WTC11 (cell line): ENCODE data around the gene BGN. TPM values are rescaled to one million over a fixed set of nuclear protein-coding genes. Genes with fewer than 3 reads are reported as not detected.

Experiments
- ATAC-seq: fragments of 200-7000 bp; cut with Tn5 transposase; 2 replicates; pipeline ENCODE4 v1.10.0; 2021; ENCODE audit warnings: mild to moderate bottlenecking, moderate library complexity
- CTCF ChIA-PET: fragments of 300-600 bp; sonication (Branson Sonifier 250); formaldehyde crosslinking; loops from one replicate; lab custom pipeline; 2021; ENCODE audit warnings: antibody characterized with exemption; lab: Charles Lee
- POLR2A ChIA-PET: fragments of 350-600 bp; sonication (Branson Sonifier 250); formaldehyde crosslinking; loops from one replicate; lab custom pipeline; 2021; ENCODE audit warnings: antibody characterized with exemption; lab: Charles Lee
- DNase-seq: peaks from one replicate; pipeline ENCODE4 v3.0.0; 2021; ENCODE audit warnings: low spot score
- H3K27ac Mint-ChIP-seq: 2 replicates; pipeline ENCODE4 v1.8.0; 2021; ENCODE audit warnings: mixed read lengths
- H3K27me3 Mint-ChIP-seq: 2 replicates; pipeline ENCODE4 v1.8.0; 2021; ENCODE audit warnings: low read depth, mild to moderate bottlenecking, moderate library complexity, mixed read lengths
- H3K36me3 Mint-ChIP-seq: 2 replicates; pipeline ENCODE4 v1.8.0; 2021; ENCODE audit warnings: mixed read lengths
- H3K4me1 Mint-ChIP-seq: 2 replicates; pipeline ENCODE4 v1.8.0; 2022; ENCODE audit warnings: mixed read lengths
- H3K4me3 Mint-ChIP-seq: 2 replicates; pipeline ENCODE4 v1.8.0; 2021; ENCODE audit warnings: mild to moderate bottlenecking, moderate library complexity, mixed read lengths
- H3K9me3 Mint-ChIP-seq: 2 replicates; pipeline ENCODE4 v1.8.0; 2021; ENCODE audit warnings: mixed read lengths
- CBFB ChIP-seq: sonication (generic); formaldehyde crosslinking; IDR thresholded peaks from 2 replicates; pipeline ENCODE4 v1.8.1; 2022; ENCODE audit warnings: mild to moderate bottlenecking, low read depth, missing genetic modification reagents
- CREM ChIP-seq: sonication (generic); formaldehyde crosslinking; IDR thresholded peaks from 2 replicates; pipeline ENCODE4 v1.8.1; 2022; ENCODE audit warnings: mild to moderate bottlenecking, missing genetic modification reagents, moderate library complexity
- GTF2I ChIP-seq: fragments of 250-450 bp; sonication (Bioruptor Pico); conservative IDR thresholded peaks from 2 replicates; pipeline ENCODE4 v1.4.0; 2021; ENCODE audit warnings: mild to moderate bottlenecking
- HMGA2 ChIP-seq: fragments of 250-450 bp; sonication (Bioruptor Pico); IDR thresholded peaks from 2 replicates; pipeline ENCODE4 v1.4.0; 2021; ENCODE audit warnings: mild to moderate bottlenecking, moderate library complexity
- JUN ChIP-seq: sonication (generic); formaldehyde crosslinking; IDR thresholded peaks from 2 replicates; pipeline ENCODE4 v1.8.0; 2023; ENCODE audit warnings: mild to moderate bottlenecking, missing genetic modification reagents
- NFE2L1 ChIP-seq: sonication (generic); formaldehyde crosslinking; IDR thresholded peaks from 2 replicates; pipeline ENCODE4 v1.8.1; 2023; ENCODE audit warnings: missing genetic modification reagents
- NR1H2 ChIP-seq: sonication (generic); formaldehyde crosslinking; IDR thresholded peaks from 2 replicates; pipeline ENCODE4 v1.9.0; 2021; ENCODE audit warnings: mild to moderate bottlenecking, moderate library complexity, missing genetic modification reagents
- SMAD3 ChIP-seq: sonication (generic); formaldehyde crosslinking; IDR thresholded peaks from 2 replicates; pipeline ENCODE4 v1.8.0; 2022; ENCODE audit warnings: missing genetic modification reagents, mild to moderate bottlenecking, borderline replicate concordance
- ZNF423 ChIP-seq: fragments of 250-450 bp; sonication (Bioruptor Pico); IDR thresholded peaks from 2 replicates; pipeline ENCODE4 v2.1.2; 2022; ENCODE audit warnings: mild to moderate bottlenecking, moderate library complexity
- total RNA-seq: library from RNA; stranded (reverse); gene quantifications from 3 replicates; pipeline ENCODE4 v1.2.3, GENCODE V29; 2021
- TF ChIP-seq, protein P1 (sequence below): fragments of 250-450 bp; sonication (Bioruptor Pico); IDR thresholded peaks from 2 replicates; pipeline ENCODE4 v1.8.0; 2021; ENCODE audit warnings: mild to moderate bottlenecking
- TF ChIP-seq, protein P2 (sequence below): sonication (generic); formaldehyde crosslinking; IDR thresholded peaks from 2 replicates; pipeline ENCODE4 v1.8.0; 2022; ENCODE audit warnings: missing genetic modification reagents
- TF ChIP-seq, protein P3 (sequence below): sonication (generic); formaldehyde crosslinking; IDR thresholded peaks from 2 replicates; pipeline ENCODE4 v1.8.1; 2023; ENCODE audit warnings: mild to moderate bottlenecking, moderate library complexity, missing genetic modification reagents
- TF ChIP-seq, protein P4 (sequence below): sonication (generic); formaldehyde crosslinking; IDR thresholded peaks from 2 replicates; pipeline ENCODE4 v1.8.1; 2022; ENCODE audit warnings: low read depth, mild to moderate bottlenecking, moderate library complexity, missing genetic modification reagents, borderline replicate concordance
- TF ChIP-seq, protein P5 (sequence below): sonication (generic); formaldehyde crosslinking; IDR thresholded peaks from 2 replicates; pipeline ENCODE4 v1.8.1; 2023; ENCODE audit warnings: mild to moderate bottlenecking, missing genetic modification reagents, moderate library complexity
- TF ChIP-seq, protein P6 (sequence below): fragments of 250-450 bp; sonication (Bioruptor Pico); IDR thresholded peaks from 2 replicates; pipeline ENCODE4 v1.9.0; 2021; ENCODE audit warnings: mild to moderate bottlenecking

BGN gene
- total RNA-seq, 1 experiment from 2014 or later: 1.8 TPM

DNA sequence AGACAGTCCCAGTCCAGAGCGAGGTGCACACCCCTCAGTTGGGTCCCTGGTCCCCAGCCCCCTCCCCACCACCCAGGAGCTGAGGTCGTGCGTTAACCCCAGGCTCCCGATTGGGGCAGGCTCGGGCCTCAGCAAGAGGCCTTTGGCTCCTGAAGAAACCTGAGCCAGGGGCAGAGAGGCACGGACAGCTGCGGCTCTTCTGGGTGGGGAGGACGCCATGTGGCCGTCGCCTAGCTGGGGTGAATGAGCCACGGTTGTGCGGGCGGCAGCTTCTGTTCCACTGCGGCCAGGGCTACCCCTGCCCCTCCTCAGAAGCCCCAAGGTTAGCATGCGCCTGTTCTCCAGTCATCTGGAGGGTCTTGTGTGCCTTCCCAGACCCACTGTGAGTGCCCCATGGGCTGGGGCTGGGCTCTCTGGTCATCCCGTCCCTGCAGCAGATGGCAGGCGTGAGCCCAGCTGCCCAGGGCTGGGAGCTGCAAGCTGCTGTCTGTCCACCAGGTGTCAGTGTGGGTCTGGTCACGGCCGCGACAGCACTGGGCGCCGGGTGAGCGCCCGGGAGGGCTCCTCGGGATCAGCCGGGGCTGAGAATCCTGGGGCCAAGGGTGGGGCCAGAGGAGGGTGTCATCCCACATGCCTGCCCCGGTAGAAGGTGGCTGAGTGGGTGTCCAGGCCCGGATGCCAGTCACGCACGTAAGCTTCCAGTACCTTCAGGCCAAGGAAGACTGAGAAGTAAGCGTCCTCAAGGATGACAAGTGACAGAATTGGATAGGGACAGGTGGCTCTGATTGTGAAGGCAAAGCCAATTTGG lies 44.6 kb downstream of the BGN start:
- Mint-ChIP-seq H3K27me3 (no peaks in the 10 kb centered on the region), H3K9me3 (no peaks in the 10 kb centered on the region), H3K27ac (no peak overlapping the region), H3K4me3 (no peak overlapping the region), H3K36me3 (no peaks in the 10 kb centered on the region), H3K4me1 (no peaks in the 10 kb centered on the region)
- POLR2A ChIA-PET: interaction anchor here (0.6 kb wide), 1 partner anchor 35 kb away, joined by 3 read pairs; no protein-coding TSS in a partner anchor
- TF ChIP-seq, protein P1, sequence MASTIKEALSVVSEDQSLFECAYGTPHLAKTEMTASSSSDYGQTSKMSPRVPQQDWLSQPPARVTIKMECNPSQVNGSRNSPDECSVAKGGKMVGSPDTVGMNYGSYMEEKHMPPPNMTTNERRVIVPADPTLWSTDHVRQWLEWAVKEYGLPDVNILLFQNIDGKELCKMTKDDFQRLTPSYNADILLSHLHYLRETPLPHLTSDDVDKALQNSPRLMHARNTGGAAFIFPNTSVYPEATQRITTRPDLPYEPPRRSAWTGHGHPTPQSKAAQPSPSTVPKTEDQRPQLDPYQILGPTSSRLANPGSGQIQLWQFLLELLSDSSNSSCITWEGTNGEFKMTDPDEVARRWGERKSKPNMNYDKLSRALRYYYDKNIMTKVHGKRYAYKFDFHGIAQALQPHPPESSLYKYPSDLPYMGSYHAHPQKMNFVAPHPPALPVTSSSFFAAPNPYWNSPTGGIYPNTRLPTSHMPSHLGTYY (CRISPR knock-in tag): 0 out of 2 replicates have a peak, but pooled peaks have one; percentile 54
- no peak for TF ChIP-seq NR1H2
- no peak for TF ChIP-seq SMAD3 (CRISPR knock-in tag)
- TF ChIP-seq ZNF423 (CRISPR knock-in tag): peak; percentile 31; the same call in 1 of the 2 replicates
- TF ChIP-seq, protein P2, sequence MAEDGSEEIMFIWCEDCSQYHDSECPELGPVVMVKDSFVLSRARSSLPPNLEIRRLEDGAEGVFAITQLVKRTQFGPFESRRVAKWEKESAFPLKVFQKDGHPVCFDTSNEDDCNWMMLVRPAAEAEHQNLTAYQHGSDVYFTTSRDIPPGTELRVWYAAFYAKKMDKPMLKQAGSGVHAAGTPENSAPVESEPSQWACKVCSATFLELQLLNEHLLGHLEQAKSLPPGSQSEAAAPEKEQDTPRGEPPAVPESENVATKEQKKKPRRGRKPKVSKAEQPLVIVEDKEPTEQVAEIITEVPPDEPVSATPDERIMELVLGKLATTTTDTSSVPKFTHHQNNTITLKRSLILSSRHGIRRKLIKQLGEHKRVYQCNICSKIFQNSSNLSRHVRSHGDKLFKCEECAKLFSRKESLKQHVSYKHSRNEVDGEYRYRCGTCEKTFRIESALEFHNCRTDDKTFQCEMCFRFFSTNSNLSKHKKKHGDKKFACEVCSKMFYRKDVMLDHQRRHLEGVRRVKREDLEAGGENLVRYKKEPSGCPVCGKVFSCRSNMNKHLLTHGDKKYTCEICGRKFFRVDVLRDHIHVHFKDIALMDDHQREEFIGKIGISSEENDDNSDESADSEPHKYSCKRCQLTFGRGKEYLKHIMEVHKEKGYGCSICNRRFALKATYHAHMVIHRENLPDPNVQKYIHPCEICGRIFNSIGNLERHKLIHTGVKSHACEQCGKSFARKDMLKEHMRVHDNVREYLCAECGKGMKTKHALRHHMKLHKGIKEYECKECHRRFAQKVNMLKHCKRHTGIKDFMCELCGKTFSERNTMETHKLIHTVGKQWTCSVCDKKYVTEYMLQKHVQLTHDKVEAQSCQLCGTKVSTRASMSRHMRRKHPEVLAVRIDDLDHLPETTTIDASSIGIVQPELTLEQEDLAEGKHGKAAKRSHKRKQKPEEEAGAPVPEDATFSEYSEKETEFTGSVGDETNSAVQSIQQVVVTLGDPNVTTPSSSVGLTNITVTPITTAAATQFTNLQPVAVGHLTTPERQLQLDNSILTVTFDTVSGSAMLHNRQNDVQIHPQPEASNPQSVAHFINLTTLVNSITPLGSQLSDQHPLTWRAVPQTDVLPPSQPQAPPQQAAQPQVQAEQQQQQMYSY (CRISPR knock-in tag): no peak
- TF ChIP-seq JUN: no peak
- DNase-seq (peak; percentile 76), ATAC-seq (peak; percentile 93)
- CTCF ChIA-PET: interaction anchor here (0.6 to 3.8 kb wide), 41 partner anchors 9 to 598 kb away, joined by 3 to 48 read pairs (median 7); partner anchors contain the start of genes ATP2B3, CCNQ, HAUS7 and SLC6A8

DNA sequence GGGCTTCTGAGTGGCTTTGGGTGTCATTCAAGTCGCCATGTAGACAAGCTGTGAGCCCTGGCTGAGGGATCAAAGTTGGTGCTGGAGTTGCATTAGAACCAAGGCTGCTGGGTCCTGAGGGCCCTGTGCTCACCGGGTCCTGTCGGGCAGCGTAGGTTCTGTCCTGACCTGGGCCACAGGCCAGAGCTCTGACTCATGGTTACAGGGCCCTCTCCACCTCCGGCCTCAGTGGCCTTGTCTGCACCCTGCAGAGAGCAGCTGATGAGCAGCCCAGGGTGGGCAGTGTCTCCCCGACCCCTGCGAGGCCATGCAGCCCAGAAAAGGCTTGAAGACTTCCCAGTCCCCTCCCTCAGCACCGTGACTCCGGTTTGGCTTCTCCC lies 45.2 kb downstream of the BGN start:
- ATAC-seq (no peak), DNase-seq (no peak)
- Mint-ChIP-seq H3K36me3 (no peaks in the 10 kb centered on the region), H3K4me1 (no peaks in the 10 kb centered on the region), H3K27me3 (no peaks in the 10 kb centered on the region), H3K27ac (no peak overlapping the region), H3K4me3 (no peak overlapping the region), H3K9me3 (no peaks in the 10 kb centered on the region)
- CTCF ChIA-PET: interaction anchor here (1.0 to 3.8 kb wide), 35 partner anchors 10 to 507 kb away, joined by 3 to 48 read pairs (median 7); partner anchors contain the start of genes ATP2B3, CCNQ and HAUS7
- TF ChIP-seq GTF2I (CRISPR knock-in tag): no peak
- TF ChIP-seq HMGA2 (CRISPR knock-in tag): no peak
- TF ChIP-seq CBFB (CRISPR knock-in tag): no peak
- TF ChIP-seq, protein P3, sequence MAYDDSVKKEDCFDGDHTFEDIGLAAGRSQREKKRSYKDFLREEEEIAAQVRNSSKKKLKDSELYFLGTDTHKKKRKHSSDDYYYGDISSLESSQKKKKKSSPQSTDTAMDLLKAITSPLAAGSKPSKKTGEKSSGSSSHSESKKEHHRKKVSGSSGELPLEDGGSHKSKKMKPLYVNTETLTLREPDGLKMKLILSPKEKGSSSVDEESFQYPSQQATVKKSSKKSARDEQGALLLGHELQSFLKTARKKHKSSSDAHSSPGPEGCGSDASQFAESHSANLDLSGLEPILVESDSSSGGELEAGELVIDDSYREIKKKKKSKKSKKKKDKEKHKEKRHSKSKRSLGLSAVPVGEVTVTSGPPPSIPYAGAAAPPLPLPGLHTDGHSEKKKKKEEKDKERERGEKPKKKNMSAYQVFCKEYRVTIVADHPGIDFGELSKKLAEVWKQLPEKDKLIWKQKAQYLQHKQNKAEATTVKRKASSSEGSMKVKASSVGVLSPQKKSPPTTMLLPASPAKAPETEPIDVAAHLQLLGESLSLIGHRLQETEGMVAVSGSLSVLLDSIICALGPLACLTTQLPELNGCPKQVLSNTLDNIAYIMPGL: no peak
- no peak for TF ChIP-seq CREM (CRISPR knock-in tag)
- TF ChIP-seq, protein P4, sequence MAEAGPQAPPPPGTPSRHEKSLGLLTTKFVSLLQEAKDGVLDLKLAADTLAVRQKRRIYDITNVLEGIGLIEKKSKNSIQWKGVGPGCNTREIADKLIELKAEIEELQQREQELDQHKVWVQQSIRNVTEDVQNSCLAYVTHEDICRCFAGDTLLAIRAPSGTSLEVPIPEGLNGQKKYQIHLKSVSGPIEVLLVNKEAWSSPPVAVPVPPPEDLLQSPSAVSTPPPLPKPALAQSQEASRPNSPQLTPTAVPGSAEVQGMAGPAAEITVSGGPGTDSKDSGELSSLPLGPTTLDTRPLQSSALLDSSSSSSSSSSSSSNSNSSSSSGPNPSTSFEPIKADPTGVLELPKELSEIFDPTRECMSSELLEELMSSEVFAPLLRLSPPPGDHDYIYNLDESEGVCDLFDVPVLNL: no peak
- no peak for TF ChIP-seq NFE2L1 (CRISPR knock-in tag)
- TF ChIP-seq, protein P2 (CRISPR knock-in tag): no peak
- TF ChIP-seq, protein P5, sequence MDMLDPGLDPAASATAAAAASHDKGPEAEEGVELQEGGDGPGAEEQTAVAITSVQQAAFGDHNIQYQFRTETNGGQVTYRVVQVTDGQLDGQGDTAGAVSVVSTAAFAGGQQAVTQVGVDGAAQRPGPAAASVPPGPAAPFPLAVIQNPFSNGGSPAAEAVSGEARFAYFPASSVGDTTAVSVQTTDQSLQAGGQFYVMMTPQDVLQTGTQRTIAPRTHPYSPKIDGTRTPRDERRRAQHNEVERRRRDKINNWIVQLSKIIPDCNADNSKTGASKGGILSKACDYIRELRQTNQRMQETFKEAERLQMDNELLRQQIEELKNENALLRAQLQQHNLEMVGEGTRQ (CRISPR knock-in tag): no peak
- no peak for TF ChIP-seq ZNF423 (CRISPR knock-in tag)
- TF ChIP-seq, protein P6, sequence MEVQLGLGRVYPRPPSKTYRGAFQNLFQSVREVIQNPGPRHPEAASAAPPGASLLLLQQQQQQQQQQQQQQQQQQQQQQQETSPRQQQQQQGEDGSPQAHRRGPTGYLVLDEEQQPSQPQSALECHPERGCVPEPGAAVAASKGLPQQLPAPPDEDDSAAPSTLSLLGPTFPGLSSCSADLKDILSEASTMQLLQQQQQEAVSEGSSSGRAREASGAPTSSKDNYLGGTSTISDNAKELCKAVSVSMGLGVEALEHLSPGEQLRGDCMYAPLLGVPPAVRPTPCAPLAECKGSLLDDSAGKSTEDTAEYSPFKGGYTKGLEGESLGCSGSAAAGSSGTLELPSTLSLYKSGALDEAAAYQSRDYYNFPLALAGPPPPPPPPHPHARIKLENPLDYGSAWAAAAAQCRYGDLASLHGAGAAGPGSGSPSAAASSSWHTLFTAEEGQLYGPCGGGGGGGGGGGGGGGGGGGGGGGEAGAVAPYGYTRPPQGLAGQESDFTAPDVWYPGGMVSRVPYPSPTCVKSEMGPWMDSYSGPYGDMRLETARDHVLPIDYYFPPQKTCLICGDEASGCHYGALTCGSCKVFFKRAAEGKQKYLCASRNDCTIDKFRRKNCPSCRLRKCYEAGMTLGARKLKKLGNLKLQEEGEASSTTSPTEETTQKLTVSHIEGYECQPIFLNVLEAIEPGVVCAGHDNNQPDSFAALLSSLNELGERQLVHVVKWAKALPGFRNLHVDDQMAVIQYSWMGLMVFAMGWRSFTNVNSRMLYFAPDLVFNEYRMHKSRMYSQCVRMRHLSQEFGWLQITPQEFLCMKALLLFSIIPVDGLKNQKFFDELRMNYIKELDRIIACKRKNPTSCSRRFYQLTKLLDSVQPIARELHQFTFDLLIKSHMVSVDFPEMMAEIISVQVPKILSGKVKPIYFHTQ (CRISPR knock-in tag): no peak
- POLR2A ChIA-PET: no interaction called here
